CD4-positive, alpha-beta T cell treated with Interleukin-15 for 1 hour (primary cell): ENCODE results near the gene TMPRSS4.

Experiments used
- DNase-seq: peaks from one replicate; pipeline ENCODE4 v3.0.0-alpha.2; 2020

Gene TMPRSS4

DNA sequence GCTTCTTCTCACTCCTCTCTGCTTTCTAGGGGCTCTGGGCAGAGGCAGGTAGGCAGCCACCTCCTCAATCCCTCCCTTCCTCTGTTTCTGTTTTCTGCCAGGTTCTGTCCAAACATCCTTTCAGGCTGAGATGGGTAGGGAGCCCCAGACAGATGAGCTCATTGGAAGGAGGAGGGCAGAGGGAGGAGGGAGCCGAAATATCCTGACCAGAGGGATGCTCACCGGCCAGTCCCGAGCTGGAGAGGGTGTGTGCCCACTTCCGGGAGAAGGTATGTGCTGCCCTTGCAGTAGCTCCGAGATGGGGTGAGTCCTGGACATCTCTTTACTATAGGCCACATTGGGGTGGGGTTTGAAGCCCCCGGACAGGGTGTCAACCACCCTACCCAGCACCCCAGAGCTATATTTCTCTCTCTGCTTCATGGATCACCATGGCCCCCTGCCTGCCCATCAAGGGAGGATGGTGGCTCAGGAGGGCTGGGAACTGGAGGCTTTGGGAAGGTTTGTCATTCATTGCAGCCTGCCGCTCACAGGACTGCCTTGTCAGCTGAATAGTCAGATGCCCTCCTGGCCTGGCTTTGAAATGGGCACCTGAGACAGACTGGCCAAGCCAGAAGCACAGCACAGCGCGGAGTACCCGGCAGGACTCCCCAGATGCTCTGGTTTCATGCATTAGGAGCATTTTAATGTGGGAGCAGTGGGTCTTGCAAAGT, 80.5 kb downstream of the TMPRSS4 start:
- DNase-seq: no peak

DNA sequence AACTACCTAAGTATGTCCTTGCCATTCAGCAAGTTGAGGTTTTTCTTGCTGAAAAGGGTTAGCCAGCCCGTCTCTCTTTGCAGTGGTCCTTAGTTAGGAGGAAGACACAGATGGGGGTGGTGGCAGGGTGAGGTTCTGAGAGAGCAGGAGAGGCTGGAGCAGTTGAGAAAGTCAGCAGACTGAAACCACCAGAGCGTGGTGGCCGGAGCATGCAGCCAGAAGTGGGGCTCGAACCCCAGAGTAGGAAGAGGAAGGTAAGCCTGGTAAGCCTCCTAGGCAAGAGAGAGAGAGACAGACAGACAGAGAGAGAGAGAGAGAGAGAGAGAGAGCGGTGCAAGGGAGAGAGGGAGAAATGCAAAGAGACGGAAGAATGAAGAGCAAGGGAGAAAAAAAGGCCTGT, 84.9 kb downstream of the TMPRSS4 start:
- DNase-seq: no peak

GRCh38 chr11:118162846-118163245, 86.0 kb downstream of the TMPRSS4 start:
- DNase-seq: no peak

GRCh38 chr11:118163494-118163893, 86.6 kb downstream of the TMPRSS4 start:
- no peak for DNase-seq

GRCh38 chr11:118164885-118165284, 88.0 kb downstream of the TMPRSS4 start:
- no peak for DNase-seq

DNA sequence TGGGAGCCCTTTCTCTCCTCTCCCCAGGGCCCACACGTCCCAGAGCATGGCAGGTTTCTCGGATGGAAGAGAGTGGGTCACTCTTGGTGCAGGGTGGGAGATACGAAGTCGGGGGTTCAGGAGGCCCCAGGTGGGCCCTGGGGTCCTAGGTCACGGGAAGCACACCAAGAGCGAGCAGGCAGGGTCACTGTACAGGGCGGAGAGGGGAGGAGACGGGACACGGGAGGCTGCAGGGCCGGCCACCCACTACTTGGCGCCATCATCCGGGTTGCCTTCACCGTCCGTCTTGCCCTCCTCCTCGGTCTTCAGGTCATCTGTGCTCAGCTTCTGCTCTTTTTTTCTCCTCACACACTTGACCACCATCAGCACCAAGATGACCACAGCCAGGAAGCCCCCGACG, 89.8 kb downstream of the TMPRSS4 start:
- DNase-seq: no peak

DNA sequence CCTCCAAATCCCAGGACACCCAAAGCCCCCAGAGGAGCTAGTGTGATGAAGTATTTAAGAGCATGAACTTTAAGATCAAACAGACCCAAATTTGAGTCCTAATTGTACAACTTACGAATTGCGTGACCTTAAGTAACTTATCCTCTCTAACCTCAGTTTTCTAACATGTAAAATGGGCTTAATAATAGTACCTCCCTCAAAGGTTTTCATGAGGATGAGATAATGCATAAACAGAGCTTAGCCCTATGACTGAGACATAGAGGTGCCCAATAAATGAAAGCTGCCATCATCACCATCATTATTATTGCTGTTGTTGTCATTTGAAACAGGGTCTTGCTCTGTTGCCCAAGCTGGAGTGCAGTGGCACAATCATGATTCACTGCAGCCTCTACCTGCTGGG, 90.4 kb downstream of the TMPRSS4 start:
- DNase-seq: no peak

- no peak for DNase-seq
Measured at GRCh38 chr11:118167906-118168305, 91.0 kb downstream of the TMPRSS4 start.

- DNase-seq: no peak
Measured at GRCh38 chr11:118168316-118168715, 91.4 kb downstream of the TMPRSS4 start.

GRCh38 chr11:118168751-118169150, 91.9 kb downstream of the TMPRSS4 start:
- no peak for DNase-seq

DNA sequence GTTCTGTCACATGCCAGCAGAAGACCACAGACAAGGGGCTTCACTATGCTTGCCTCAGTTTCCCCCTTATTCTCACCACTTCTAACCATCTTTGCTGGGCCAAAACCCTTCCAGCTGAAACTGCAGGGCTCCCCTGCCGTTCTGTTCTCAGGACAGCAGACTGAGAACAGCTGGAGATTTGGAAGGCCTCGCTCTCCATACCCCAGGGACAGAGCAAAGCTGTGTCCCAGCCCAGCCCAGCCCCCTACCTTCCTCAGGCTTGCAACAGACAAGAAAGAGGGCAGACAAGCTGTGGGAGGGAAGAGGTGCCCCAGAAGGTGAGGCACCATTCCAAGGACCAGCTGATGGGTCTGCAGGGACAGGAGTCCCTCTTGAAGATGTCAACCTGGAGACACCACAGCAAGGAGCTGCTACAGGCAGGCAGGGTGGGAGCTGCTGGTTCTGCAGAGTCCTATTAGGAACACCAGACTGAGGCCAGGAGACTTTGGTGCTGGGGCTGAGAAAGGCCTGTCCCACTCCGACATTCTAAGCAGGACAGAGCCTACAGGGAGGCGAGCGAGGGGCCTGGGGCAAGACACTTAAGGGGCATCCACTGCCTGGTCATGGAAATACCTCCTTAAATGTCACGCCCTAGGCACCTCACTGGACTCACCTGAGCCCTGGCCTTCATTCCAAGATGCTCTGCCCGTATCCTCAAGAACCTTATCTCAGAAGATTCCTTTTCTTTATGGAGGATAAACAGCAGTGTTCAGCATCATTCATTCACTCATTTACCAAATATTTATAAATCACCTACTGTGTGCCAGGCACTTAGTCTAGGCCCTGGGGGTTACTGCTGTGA, 92.6 kb downstream of the TMPRSS4 start:
- DNase-seq: no peak

DNA sequence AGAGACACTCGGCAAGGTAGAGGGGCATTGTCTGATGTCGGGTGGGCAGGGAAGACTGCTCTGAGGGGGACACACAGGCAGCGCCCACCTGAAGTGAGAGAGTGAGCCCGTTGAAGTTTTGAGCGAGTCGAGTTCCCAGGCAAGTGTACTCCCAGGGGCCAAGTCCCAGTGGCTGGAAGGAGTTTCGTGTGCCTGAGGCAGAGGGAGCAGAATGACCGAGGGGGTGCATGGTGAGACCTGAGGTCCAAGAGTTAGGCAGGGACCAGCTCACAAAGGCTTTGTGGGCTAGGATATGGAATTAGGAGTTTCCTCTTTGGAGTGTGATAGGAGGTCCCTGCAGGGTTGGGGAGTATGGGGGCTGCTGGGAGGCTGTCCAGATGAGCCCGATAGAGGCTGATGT, 93.4 kb downstream of the TMPRSS4 start:
- no peak for DNase-seq

DNA sequence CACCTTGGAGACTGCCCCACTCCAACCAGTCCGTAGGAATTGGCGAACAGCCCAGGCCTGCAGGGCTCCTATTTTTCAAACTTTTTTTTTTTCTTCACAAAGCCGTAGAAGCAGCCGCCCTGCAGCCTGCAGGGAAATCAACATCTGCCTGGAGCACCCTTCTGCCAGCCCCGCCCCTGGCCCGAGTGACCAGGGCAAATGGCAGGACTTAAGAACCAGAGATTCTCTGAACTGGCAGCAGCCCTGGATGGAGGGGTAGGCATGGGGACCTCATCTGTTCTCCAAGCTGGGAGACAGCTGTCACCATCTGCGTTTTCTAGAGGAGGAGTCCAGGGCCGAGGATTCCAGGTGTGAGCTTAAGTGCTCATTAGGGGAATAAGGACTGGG, 94.0 kb downstream of the TMPRSS4 start:
- DNase-seq: no peak
